Measurements from ENCODE around the gene INSL3. TPM values are rescaled to one million over a fixed set of nuclear protein-coding genes. Genes with fewer than 3 reads are reported as not detected.

Gene INSL3
- total and polyA plus RNA-seq, 2 of the 8 experiments (the other 6 are each of a cell fraction or from before 2014, with no cell fraction given) = 0.41 to 1.5 TPM

DNA sequence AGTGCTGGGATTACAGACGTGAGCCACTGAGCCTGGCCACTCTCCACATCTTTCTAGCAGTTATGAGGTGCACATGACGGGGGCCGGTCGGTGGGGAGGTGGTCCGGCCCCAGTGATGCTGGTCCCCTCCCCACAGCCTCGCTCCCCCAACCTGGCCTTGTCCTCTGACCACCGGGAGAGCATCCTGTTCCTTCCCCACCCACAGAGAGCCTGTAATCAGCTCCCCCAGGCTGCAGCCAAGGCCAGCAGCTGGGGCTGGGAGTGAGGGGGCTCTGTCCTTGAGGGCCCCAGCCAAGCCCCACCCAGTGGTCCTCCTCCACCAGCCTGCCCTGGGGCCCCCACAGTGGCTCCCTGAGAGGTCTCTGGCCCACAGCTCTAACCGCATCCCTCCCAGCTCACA, 3.0 kb upstream of the INSL3 start:
- H4K8ac ChIP-seq (ENCODE audit: extremely low read depth, insufficient read depth, low read length) = peak overlapping the region; percentile 68
- no peak overlapping the region for H4K91ac ChIP-seq (replicated peaks; ENCODE audit: insufficient read length, low read length)
- no peak overlapping the region for H3K4me3 ChIP-seq (ENCODE audit: extremely low read depth in 1 of 4, insufficient read depth in 2 of 4, low read depth in 3 of 4, low read length in 4 of 4)
- ChIA-PET POLR2A (ENCODE audit: partially characterized antibody) (interaction anchor here (0.6 to 1.5 kb wide), 6 partner anchors 8 to 41 kb away, joined by 3 to 5 read pairs (median 3); partner anchors contain the start of gene RPL18A), CTCF (ENCODE audit: partially characterized antibody) (interaction anchor here (0.9 to 1.5 kb wide), 3 partner anchors 29 to 33 kb away, joined by 4 to 7 read pairs (median 4); partner anchors contain the start of gene B3GNT3)
- H3K23me2 ChIP-seq (ENCODE audit: low read depth, low read length) = no peaks in the 10 kb centered on the region
- FAIRE-seq = no peak
- H3K9ac ChIP-seq (replicated peaks in 1 of 4; ENCODE audit: extremely low read depth in 1 of 4, low read depth in 3 of 4, low read length in 3 of 4) = no peak overlapping the region
- no peaks in the 10 kb centered on the region for H3K36me3 ChIP-seq (ENCODE audit: control insufficient read depth in 2 of 4, insufficient read depth in 4 of 4, low read length in 3 of 4)
- no peaks in the 10 kb centered on the region for H3K9me3 ChIP-seq (ENCODE audit: insufficient read depth in 2 of 2, low read depth in 1 of 2, low read length in 1 of 2)
- no peaks in the 10 kb centered on the region for H4K20me1 ChIP-seq (replicated peaks in 1 of 2; ENCODE audit: control insufficient read depth in 1 of 2, insufficient read depth in 2 of 2, low read length in 2 of 2)
- H3K18ac ChIP-seq (ENCODE audit: extremely low read depth, low read length) = no peak overlapping the region
- no peaks in the 10 kb centered on the region for H3K79me2 ChIP-seq (ENCODE audit: control insufficient read depth in 1 of 2, insufficient read depth in 2 of 2, low read length in 2 of 2)
- H2BK15ac ChIP-seq (ENCODE audit: low read length) = no peak overlapping the region
- H2BK120ac ChIP-seq (replicated peaks; ENCODE audit: low read depth, low read length) = no peak overlapping the region
- H2BK20ac ChIP-seq (ENCODE audit: low read length) = no peak overlapping the region
- H2AFZ ChIP-seq (ENCODE audit: low read length) = no peak overlapping the region
- H3K4me2 ChIP-seq (ENCODE audit: insufficient read depth in 1 of 2, low read depth in 2 of 2, low read length in 2 of 2) = no peak overlapping the region
- H2BK12ac ChIP-seq (ENCODE audit: low read depth, low read length) = no peak overlapping the region
- no peaks in the 10 kb centered on the region for H3K27me3 ChIP-seq (replicated peaks in 1 of 4; ENCODE audit: control insufficient read depth in 3 of 4, extremely low read depth in 1 of 4, insufficient read depth in 3 of 4, low read length in 3 of 4)
- 69% methylated on average over 8 of the region's 8 CpGs; no CpG with 5 or more reads in 1 of the 2 experiments for WGBS, 2 experiments (ENCODE audit: extremely low coverage in 1 of 2, insufficient coverage in 1 of 2, insufficient read length in 1 of 2, insufficient replicate concordance in 2 of 2, low coverage in 1 of 2, low lambda C conversion rate in 2 of 2, missing lambda C conversion rate in 1 of 2)
- no peak for DNase-seq (ENCODE audit: low read depth in 1 of 2, low spot score in 2 of 2)
- H3K79me1 ChIP-seq (ENCODE audit: low read depth, low read length) = no peaks in the 10 kb centered on the region
- H3K23ac ChIP-seq (ENCODE audit: insufficient read length) = no peak overlapping the region
- no peak overlapping the region for H3K56ac ChIP-seq (replicated peaks; ENCODE audit: insufficient read length, low read depth, low read length)
- H3K27ac ChIP-seq (ENCODE audit: low read depth, low read length) = no peak overlapping the region
- H3K4ac ChIP-seq (replicated peaks; ENCODE audit: insufficient read length, low read depth, low read length) = no peak overlapping the region
- no peak overlapping the region for H4K5ac ChIP-seq (ENCODE audit: insufficient read length, low read depth, low read length)
- H3K4me1 ChIP-seq (replicated peaks in 1 of 4; ENCODE audit: control insufficient read depth in 3 of 4, insufficient read depth in 4 of 4, low read length in 3 of 4) = peaks cover 0 to 2% (median 0%) of the 10 kb centered on the region in 4 experiments; a peak in 1 of 7 replicates
- H2BK5ac ChIP-seq (ENCODE audit: low read depth, low read length) = no peak overlapping the region
- no peak overlapping the region for H3K14ac ChIP-seq (ENCODE audit: insufficient read length)
- no peak overlapping the region for H2AK5ac ChIP-seq (ENCODE audit: low read depth, low read length)
- TF ChIP-seq SIN3A (conservative IDR thresholded peaks at IDR 0.05 in 1 of 2, IDR thresholded peaks at IDR 0.05 in 1 of 2; ENCODE audit: low read depth in 1 of 2, low read length in 2 of 2) (no peak), JUND (IDR thresholded peaks at IDR 0.05; ENCODE audit: low read length) (no peak), NRF1 (IDR thresholded peaks at IDR 0.05; ENCODE audit: low read depth, low read length) (no peak), GABPA (IDR thresholded peaks at IDR 0.05; ENCODE audit: borderline replicate concordance, insufficient read depth, low read length) (no peak), POLR2A (IDR thresholded peaks at IDR 0.05; ENCODE audit: control extremely low read depth in 1 of 2, low read depth in 2 of 2, low read length in 2 of 2) (no peak), EGR1 (IDR thresholded peaks at IDR 0.05; ENCODE audit: borderline replicate concordance, low read depth, low read length) (no peak), CTBP2 (IDR thresholded peaks at IDR 0.05; ENCODE audit: borderline replicate concordance, insufficient read depth, insufficient read length, low read length) (no peak)
- TF ChIP-seq, protein P1, sequence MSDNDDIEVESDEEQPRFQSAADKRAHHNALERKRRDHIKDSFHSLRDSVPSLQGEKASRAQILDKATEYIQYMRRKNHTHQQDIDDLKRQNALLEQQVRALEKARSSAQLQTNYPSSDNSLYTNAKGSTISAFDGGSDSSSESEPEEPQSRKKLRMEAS (IDR thresholded peaks at IDR 0.05) = no peak
- TF ChIP-seq, protein P2, sequence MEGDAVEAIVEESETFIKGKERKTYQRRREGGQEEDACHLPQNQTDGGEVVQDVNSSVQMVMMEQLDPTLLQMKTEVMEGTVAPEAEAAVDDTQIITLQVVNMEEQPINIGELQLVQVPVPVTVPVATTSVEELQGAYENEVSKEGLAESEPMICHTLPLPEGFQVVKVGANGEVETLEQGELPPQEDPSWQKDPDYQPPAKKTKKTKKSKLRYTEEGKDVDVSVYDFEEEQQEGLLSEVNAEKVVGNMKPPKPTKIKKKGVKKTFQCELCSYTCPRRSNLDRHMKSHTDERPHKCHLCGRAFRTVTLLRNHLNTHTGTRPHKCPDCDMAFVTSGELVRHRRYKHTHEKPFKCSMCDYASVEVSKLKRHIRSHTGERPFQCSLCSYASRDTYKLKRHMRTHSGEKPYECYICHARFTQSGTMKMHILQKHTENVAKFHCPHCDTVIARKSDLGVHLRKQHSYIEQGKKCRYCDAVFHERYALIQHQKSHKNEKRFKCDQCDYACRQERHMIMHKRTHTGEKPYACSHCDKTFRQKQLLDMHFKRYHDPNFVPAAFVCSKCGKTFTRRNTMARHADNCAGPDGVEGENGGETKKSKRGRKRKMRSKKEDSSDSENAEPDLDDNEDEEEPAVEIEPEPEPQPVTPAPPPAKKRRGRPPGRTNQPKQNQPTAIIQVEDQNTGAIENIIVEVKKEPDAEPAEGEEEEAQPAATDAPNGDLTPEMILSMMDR (IDR thresholded peaks at IDR 0.05; ENCODE audit: control extremely low read depth in 1 of 3, insufficient read depth in 1 of 3, low read depth in 1 of 3, low read length in 3 of 3) = no peak

All from H1 (cell line).